ACHN (cell line): ENCODE measurements around the gene ARHGAP22.

Experiments used
- DNase-seq: peaks from one replicate; pipeline ENCODE4 v3.0.0-alpha.2; 2015
- in situ Hi-C: cut with HindIII; loops from 2 replicates; pipeline ENCODE4 v1.10.0; 2017; ENCODE audit warnings: low sequenced_read_pairs, low pct_ligation_motif_present, low pct_unique_long_range_greater_than_20kb

ARHGAP22 gene

GRCh38 chr10:48455392-48456151, 149.3 kb downstream of the ARHGAP22 start:
- in situ Hi-C loops, result no loop called here
- DNase-seq, result no peak

GRCh38 chr10:48455055-48455391, 149.8 kb downstream of the ARHGAP22 start:
- no peak for DNase-seq
- in situ Hi-C loops, result no loop called here

GRCh38 chr10:48454302-48455054, 150.4 kb downstream of the ARHGAP22 start:
- in situ Hi-C loops, result no loop called here
- no peak for DNase-seq

DNA sequence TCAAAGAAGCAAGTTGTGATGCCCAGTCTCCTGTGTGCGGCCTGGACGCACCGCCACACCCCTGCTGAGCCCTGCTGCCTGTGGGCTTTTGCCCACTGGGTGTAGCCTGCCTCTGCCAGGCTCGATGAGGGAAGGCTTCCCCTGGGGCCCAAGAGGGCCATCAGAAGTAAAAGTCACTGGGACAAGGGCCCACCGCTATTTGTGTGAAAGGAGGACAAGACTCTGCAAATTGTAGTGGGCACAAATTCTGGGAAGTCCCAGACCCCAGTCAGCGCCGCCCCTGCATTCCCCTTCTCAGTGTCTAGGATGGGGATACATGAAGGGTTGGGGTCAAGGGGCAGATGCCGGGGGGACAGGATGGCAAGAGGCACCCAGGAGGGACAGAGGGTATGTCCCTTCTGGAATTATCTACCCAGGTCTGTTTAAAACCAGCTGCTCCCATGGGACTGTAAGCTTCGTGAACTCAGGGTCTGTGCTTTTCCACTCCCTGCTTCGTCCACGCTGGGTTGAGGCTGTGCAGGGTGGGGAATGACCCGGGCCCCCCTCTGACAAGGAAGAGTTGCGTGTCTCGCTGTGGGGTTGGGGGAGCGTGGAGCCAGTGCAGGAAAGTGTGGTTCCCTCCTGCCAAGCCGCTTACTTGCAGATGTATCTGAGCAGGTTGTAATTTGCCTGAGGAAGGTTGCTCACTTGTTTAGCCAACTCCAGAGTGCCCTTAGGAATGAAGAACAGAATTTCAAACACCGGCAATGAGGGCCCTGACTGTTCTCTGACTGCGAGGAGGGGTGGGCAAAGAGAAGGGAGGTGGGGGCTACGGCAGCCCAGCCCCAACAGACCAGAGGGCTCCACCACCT, 151.2 kb downstream of the ARHGAP22 start:
- in situ Hi-C loops, result no loop called here

DNA sequence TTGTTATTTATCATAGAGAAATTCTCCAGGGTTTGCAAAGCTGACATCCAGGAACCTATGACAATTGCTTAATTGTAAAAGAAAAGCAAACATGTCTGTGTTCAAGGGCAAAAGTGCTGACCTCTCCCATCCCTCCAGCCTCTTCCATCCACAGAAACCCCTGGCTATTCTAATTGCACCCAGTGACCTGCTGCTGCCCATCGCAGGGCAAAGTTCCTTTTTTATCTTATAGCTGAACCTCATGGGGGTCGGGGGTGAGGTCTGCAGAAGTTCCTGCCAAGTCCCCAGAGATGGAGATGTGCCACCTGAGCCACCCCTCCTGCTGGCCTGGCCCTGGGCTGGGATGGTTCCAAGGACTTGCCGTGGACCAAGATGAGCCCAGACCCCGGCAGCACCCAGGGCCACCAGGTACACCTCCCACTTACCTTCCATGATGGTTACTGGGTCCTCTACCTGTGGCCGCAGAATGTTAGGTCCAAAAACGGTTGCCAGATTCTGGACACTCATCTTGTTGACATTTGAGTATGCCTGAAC, 151.9 kb downstream of the ARHGAP22 start:
- no peak for DNase-seq
- in situ Hi-C loops, result no loop called here

More for the DNA sequence above, 151.2 kb downstream of the ARHGAP22 start:
- DNase-seq, result no peak

DNA sequence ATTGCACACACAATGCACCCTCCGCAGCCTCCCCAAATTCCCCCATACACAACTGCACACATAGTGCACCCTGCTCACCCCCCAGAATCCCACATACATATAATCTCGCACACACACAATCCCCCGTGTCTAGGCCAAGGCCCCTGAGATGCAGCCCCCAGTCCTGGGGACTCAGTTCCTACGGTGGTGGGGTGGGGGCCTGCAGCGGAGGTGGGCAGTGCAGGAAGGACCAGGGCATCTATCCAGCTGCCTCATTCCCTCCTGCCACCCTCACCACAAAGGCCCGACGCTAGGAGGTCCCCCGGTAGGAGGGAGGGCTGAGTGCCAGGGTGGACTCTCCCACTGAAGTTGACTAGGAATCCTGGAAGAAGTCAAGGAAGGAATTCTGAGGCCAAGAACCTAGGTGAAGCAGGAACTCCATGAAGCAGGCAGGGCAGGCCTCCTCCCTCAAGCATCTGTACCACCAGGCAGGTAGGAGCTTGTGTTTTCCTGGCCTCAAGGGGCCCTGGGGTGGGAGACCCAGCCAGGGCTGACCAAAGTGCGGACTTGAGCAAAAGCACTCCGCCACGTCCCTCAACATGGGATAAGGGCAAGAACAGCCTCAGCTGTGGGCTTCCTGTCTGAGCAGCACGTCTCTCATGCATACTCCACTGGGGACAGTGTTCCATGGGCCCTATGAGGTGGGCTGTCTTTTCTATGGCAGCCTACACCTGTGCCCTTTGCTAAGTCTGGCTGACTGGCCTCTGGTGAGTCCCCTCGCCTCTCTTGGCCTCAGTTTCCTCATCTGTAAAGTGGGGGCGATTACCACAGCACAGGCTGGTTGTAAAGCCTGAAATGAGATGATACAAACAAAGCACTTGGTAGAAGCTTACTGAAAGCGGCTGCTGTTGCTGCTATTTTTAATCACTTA, 152.6 kb downstream of the ARHGAP22 start:
- in situ Hi-C loops, result no loop called here
- no peak for DNase-seq

GRCh38 chr10:48450741-48451466, 154.0 kb downstream of the ARHGAP22 start:
- in situ Hi-C loops, result no loop called here
- no peak for DNase-seq

GRCh38 chr10:48450233-48450740, 154.6 kb downstream of the ARHGAP22 start:
- DNase-seq, result no peak
- in situ Hi-C loops, result no loop called here

DNA sequence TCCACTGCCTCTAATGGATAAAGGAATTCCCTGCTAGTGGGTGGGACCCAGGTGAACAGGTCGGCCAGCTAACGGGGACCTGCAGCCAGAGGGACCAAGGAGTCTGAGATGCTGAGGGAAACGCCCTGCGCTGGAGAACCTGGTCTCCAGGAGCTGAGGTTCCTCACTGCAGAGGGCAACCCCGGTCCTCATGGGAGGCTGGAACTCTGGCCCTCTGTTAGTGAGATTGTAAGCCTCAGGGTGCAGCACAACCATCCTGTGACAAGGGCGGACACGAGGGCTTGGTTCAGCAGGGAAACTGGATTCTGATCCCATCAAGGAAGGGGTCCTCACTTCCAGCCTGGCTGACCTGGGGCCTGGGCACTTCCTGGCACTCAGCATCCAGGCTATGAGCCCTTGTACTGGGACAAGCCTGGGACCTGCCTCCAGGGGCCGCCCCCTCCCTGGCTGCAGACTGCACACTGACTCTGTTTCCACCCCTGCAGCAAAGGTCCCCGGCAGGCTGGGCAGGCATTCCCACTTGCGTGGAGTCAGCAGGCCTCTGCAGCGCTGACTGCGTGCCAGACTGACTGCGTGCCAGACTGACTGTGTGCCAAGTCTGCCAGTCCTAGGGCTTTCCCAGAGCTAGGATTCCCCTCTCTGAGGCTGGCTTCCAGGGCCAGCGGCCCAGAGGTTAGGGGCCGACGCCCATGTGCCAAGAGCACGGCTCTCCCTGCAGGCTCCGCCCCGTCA, 155.2 kb downstream of the ARHGAP22 start:
- in situ Hi-C loops, result no loop called here

DNA sequence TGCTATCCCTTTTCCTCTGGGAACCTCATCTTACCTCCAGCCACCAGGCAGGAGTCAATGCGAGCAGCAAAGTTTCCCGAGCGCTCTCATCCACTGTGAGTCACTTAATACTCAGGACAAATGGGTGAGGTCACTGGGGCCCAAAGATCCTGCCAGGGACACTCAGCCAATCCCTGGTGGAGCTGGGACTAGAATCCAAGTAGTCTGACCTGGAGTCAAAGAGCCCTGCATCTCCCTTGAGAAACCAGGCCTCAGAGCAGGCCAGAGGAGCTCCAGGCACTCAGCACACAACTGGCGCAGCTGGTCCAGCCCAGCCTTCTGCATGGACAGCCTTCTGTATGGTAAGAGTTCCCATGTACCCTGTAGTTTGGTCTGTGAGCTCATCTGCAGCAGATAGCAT, 156.1 kb downstream of the ARHGAP22 start:
- in situ Hi-C loops, result no loop called here
- DNase-seq, result no peak

More for the DNA sequence above, 155.2 kb downstream of the ARHGAP22 start:
- DNase-seq, result no peak

- DNase-seq, result no peak
Observed at GRCh38 chr10:48447356-48448215, 157.3 kb downstream of the ARHGAP22 start.

GRCh38 chr10:48446785-48447184, 158.1 kb downstream of the ARHGAP22 start:
- in situ Hi-C loops, result no loop called here
- DNase-seq, result no peak

More at GRCh38 chr10:48447356-48448215, 157.3 kb downstream of the ARHGAP22 start:
- in situ Hi-C loops, result no loop called here

GRCh38 chr10:48445932-48446331, 158.9 kb downstream of the ARHGAP22 start:
- in situ Hi-C loops, result no loop called here
- no peak for DNase-seq

GRCh38 chr10:48444861-48445841, 159.7 kb downstream of the ARHGAP22 start:
- in situ Hi-C loops, result no loop called here

GRCh38 chr10:48444266-48444665, 160.6 kb downstream of the ARHGAP22 start:
- in situ Hi-C loops, result no loop called here
- peak; percentile 35 for DNase-seq

More at GRCh38 chr10:48444861-48445841, 159.7 kb downstream of the ARHGAP22 start:
- peak; percentile 49 for DNase-seq
